C4-2B (cell line): ENCODE data around the gene LGR4.
A peak's percentile ranks its signal among the peaks of the same experiment; 100 is the strongest.
"Not testable (repeated sequence)": the region's sequence is repeated elsewhere in the genome, so short reads cannot be mapped to it uniquely, and the experiment has no call there.

Experiments used
- H3K27ac ChIP-seq: fragments of 450-650 bp; 2 replicates; pipeline ENCODE4 v1.5.1; 2017
- ZFX ChIP-seq: fragments of 450-650 bp; IDR thresholded peaks from 2 replicates; pipeline ENCODE4 v1.6.1; 2017
- TF ChIP-seq, protein P1 (sequence below): fragments of 450-650 bp; conservative IDR thresholded peaks from 2 replicates; pipeline ENCODE4 v1.5.1; 2017; ENCODE audit warnings: mild to moderate bottlenecking

Gene LGR4, protein sequence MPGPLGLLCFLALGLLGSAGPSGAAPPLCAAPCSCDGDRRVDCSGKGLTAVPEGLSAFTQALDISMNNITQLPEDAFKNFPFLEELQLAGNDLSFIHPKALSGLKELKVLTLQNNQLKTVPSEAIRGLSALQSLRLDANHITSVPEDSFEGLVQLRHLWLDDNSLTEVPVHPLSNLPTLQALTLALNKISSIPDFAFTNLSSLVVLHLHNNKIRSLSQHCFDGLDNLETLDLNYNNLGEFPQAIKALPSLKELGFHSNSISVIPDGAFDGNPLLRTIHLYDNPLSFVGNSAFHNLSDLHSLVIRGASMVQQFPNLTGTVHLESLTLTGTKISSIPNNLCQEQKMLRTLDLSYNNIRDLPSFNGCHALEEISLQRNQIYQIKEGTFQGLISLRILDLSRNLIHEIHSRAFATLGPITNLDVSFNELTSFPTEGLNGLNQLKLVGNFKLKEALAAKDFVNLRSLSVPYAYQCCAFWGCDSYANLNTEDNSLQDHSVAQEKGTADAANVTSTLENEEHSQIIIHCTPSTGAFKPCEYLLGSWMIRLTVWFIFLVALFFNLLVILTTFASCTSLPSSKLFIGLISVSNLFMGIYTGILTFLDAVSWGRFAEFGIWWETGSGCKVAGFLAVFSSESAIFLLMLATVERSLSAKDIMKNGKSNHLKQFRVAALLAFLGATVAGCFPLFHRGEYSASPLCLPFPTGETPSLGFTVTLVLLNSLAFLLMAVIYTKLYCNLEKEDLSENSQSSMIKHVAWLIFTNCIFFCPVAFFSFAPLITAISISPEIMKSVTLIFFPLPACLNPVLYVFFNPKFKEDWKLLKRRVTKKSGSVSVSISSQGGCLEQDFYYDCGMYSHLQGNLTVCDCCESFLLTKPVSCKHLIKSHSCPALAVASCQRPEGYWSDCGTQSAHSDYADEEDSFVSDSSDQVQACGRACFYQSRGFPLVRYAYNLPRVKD

DNA sequence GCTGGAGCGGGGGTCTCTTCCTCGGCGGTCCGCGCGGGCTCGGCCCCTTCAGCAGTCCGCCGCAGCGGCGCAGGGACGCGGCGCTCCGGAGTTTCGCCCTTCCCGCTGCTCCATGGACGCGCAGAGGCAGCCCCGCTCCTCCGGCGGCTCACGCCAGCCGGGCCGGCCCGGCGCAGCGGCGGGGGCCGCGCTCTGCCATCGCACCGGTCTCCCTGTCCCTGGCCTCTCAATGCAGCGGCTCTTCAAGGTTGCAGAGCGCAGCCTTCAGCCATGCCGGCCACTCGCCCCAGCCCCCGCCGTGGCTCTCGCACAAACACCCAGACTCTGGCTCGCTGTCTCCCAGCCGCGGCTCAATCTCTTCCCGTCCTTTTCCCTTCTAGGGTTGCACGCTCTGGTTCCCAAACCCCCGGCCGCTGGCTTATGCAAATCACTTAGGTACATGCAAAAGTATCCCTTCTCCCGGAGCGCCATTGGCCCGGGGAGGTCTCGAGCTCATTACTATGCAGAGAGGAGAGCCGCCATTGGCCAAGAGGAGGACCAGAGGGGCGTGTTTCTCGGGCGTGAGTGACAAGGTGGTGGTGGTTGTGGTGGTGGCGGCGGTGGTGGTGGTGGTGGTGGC, at the start of gene LGR4:
Gene LGR4, minus strand, starts transcription at position 393 of the 619 bp plus-strand sequence. CDS start 488 bp downstream, outside the sequence.
- peak; percentile 86 for TF ChIP-seq ZFX
- TF ChIP-seq, protein P1, sequence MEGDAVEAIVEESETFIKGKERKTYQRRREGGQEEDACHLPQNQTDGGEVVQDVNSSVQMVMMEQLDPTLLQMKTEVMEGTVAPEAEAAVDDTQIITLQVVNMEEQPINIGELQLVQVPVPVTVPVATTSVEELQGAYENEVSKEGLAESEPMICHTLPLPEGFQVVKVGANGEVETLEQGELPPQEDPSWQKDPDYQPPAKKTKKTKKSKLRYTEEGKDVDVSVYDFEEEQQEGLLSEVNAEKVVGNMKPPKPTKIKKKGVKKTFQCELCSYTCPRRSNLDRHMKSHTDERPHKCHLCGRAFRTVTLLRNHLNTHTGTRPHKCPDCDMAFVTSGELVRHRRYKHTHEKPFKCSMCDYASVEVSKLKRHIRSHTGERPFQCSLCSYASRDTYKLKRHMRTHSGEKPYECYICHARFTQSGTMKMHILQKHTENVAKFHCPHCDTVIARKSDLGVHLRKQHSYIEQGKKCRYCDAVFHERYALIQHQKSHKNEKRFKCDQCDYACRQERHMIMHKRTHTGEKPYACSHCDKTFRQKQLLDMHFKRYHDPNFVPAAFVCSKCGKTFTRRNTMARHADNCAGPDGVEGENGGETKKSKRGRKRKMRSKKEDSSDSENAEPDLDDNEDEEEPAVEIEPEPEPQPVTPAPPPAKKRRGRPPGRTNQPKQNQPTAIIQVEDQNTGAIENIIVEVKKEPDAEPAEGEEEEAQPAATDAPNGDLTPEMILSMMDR, result no peak
- peak within 1 kb of the TSS; percentile 90 for H3K27ac ChIP-seq

DNA sequence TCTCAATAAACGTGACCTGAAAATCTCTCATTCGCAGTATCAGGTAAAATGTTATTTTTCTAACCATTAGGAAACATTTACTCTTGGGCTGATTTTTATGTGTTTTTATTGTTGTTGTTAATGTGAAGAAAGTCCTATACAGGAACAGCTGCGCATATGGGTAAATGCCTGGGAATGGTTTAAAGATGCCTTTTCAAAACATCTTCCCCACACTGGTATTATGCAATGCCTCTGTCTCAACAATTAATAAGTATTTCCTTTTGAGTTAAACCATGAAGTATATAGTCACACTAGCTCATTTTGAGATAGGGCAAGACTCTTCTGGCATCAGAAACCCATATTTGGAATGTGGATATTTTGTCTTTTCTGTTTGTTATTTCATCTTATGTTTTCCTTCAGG, 47.6 kb upstream of the LGR4 start:
- no peak overlapping the region for H3K27ac ChIP-seq
- no peak for TF ChIP-seq ZFX
- TF ChIP-seq, protein P1, result no peak

DNA sequence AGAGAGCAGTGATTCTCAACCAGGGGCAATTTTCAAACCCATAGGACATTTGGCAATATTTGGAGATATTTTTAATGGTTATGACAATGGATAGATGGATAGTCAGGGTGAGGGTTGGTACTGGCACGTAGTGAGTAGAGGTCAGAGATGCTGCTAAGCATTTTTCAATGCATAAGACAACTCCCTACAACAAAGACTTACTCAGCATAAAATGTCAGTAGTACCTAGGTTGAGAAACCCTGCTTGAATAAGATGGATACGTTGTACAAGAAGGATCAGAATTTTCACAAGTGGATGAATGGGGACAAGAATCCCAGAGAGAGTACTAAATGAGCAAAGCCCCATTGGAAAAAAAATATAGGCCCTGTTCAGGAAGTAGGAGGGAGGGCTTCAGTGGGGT, 45.9 kb upstream of the LGR4 start:
- TF ChIP-seq, protein P1, result no peak
- no peak for TF ChIP-seq ZFX
- H3K27ac ChIP-seq, result no peak overlapping the region

DNA sequence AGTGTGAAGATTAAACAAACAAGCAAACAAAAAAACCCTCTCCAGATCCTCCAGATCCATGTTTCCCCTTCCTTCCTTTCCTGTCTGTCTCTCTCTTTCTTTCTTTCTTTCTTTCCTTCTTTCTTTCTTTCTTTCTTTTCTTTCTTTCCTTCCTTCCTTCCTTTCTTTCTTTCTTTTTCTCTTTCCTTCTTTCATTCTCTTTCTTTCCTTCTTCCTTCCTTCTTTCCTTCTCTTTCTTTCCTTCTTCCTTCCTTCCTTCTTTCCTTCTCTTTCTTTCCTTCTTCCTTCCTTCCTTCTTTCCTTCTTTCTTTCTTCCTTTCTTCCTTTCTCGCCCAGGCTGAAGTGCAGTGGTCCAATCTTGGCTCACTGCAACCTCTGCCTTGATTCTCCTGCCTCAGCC, 44.9 kb upstream of the LGR4 start:
- not testable (repeated sequence) for H3K27ac ChIP-seq

DNA sequence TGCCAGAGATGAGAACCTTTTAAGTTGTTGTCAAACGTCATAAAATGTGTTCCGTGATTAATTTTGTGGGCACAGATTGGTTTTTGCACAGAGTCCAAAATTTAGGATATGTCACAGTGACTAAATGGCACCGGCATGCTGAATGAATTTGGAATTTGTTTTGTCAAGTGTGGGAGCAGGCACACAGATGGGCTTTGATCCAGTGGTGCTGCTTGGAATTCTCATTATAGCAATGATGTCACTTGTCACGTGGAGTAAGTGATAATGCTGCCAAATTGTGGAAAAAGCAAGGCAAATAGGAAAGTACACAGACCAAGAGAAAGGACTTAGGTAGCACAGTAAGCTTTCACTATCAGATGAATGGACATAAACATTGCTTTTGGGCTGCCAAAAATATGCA, 42.0 kb upstream of the LGR4 start:
- peak overlapping the region; percentile 65; the same call in 1 of the 2 replicates for H3K27ac ChIP-seq
- no peak for TF ChIP-seq ZFX
- TF ChIP-seq, protein P1, result no peak

DNA sequence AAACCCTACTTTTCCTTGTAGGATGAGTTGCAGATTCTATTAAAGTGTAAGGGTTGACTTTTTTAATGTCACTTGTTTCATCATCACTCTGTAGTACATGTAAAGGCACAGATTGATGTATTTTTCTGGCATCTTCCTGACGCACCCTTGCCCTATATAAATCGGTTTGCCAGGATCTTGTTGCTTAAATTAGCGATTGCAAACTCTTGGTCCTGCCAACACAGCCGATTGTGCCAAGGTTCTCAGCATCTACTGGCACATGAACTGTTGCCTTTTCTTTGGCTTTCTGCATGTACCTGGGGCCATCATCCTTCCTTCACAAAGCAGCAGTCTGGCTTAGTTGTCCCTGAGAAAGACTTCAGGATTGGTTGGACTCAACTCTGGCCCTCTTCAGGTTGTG, 41.5 kb upstream of the LGR4 start:
- TF ChIP-seq ZFX, result no peak
- TF ChIP-seq, protein P1, result no peak
- H3K27ac ChIP-seq, result peak overlapping the region; percentile 65; the same call in 1 of the 2 replicates

DNA sequence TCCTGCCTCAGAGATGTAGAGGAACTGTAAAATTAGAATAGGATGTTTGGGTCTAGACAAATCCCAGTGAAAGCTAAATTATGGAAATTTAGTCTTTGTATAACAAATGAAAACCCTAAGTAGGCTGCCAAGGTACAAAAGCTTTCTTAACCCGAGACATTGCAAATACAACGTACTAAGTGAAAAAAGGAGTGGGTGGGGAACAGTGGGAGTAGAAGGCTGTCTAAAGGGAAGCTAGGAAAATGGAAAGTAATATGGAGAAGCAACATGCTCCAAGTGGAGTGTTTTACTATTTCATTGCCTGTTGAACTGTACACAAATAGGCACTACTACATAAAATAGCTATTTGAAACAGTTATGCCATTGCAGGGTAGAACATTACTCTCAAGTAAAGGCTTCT, 40.8 kb upstream of the LGR4 start:
- TF ChIP-seq, protein P1, result no peak
- no peak for TF ChIP-seq ZFX
- no peak overlapping the region for H3K27ac ChIP-seq
